PC-3 (cell line): ENCODE data around the gene PITPNM3. TPM values are rescaled to one million over a fixed set of nuclear protein-coding genes. Genes with fewer than 3 reads are reported as not detected.

ENCODE experiments used
- ATAC-seq: fragments of 200-7000 bp; cut with Tn5 transposase; 2 replicates; pipeline ENCODE4 v1.9.1; 2020; ENCODE audit warnings: mild to moderate bottlenecking, moderate library complexity
- BruUV-seq: library from RNA; stranded (reverse); fragments of 400-500 nt; replicated peaks from 2 replicates; lab custom pipeline; 2021; lab: Mats Ljungman, UMichigan
- CTCF ChIA-PET: fragments of 300-600 bp; sonication (Branson Sonifier 250); formaldehyde crosslinking; loops from one replicate; lab custom pipeline; 2022; ENCODE audit warnings: antibody characterized with exemption; lab: Charles Lee
- POLR2A ChIA-PET: fragments of 300-600 bp; sonication (Branson Sonifier 250); formaldehyde crosslinking; loops from one replicate; lab custom pipeline; 2022; ENCODE audit warnings: antibody characterized with exemption; ENCODE audit not compliant: unreplicated experiment; lab: Charles Lee
- DNase-seq: peaks from one replicate; pipeline ENCODE4 v3.0.0-alpha.2; 2015
- H2AFZ ChIP-seq: fragments of 300-600 bp; sonication (generic); 2 replicates; pipeline ENCODE4 v1.6.0; 2016; ENCODE audit warnings: antibody characterized with exemption, low read length
- H3F3A ChIP-seq: fragments of 300-600 bp; sonication (generic); one replicate; pipeline ENCODE4 v1.6.0; 2017; ENCODE audit warnings: antibody characterized with exemption, low read length, control low read depth, mild to moderate bottlenecking; ENCODE audit not compliant: unreplicated experiment
- H3K27ac ChIP-seq: fragments of 300-600 bp; sonication (generic); 2 replicates; pipeline ENCODE4 v1.5.1; 2016; ENCODE audit warnings: mild to moderate bottlenecking, low read length
- H3K27me3 ChIP-seq: fragments of 300-600 bp; sonication (generic); 2 replicates; pipeline ENCODE4 v1.6.1; 2016; ENCODE audit warnings: low read length, mixed read lengths
- H3K36me3 ChIP-seq: fragments of 300-600 bp; sonication (generic); 2 replicates; pipeline ENCODE4 v1.6.1; 2016; ENCODE audit warnings: low read depth, mixed run types, low read length, mixed read lengths
- H3K4me1 ChIP-seq: fragments of 300-600 bp; sonication (generic); 2 replicates; pipeline ENCODE4 v1.5.1; 2016; ENCODE audit warnings: low read length; ENCODE audit not compliant: insufficient read depth
- H3K4me2 ChIP-seq: fragments of 300-600 bp; sonication (generic); 2 replicates; pipeline ENCODE4 v1.6.0; 2016; ENCODE audit warnings: low read length
- H3K4me3 ChIP-seq: fragments of 300-600 bp; sonication (generic); 2 replicates; pipeline ENCODE4 v1.5.1; 2016; ENCODE audit warnings: mild to moderate bottlenecking, low read length, mixed read lengths
- H3K79me2 ChIP-seq: fragments of 300-600 bp; sonication (generic); 2 replicates; pipeline ENCODE4 v1.6.1; 2017; ENCODE audit warnings: low read length, mixed read lengths
- H3K9ac ChIP-seq: fragments of 300-600 bp; sonication (generic); 2 replicates; pipeline ENCODE4 v1.6.0; 2016; ENCODE audit warnings: mild to moderate bottlenecking, low read length
- H3K9me2 ChIP-seq: fragments of 300-600 bp; sonication (generic); replicated peaks from 2 replicates; pipeline ENCODE4 v1.6.1; 2016; ENCODE audit warnings: mixed run types, low read length, mixed read lengths
- H3K9me3 ChIP-seq: fragments of 300-600 bp; sonication (generic); 2 replicates; pipeline ENCODE4 v1.6.1; 2016; ENCODE audit warnings: low read length, mixed read lengths
- H4K20me1 ChIP-seq: fragments of 300-600 bp; sonication (generic); 2 replicates; pipeline ENCODE4 v1.6.1; 2016; ENCODE audit warnings: low read length, mixed read lengths
- EZH2 ChIP-seq: fragments of 300-600 bp; sonication (generic); IDR thresholded peaks from one replicate; pipeline ENCODE4 v1.6.1; 2017; ENCODE audit warnings: antibody characterized with exemption, mild to moderate bottlenecking, low read length; ENCODE audit not compliant: unreplicated experiment
- EZH2phosphoT487 ChIP-seq: fragments of 300-600 bp; sonication (generic); IDR thresholded peaks from 2 replicates; pipeline ENCODE4 v1.6.1; 2018; ENCODE audit warnings: mild to moderate bottlenecking, antibody characterized with exemption, low read length, borderline replicate concordance
- intact Hi-C: fragments of 100-400 bp; cut with micrococcal nuclease; formaldehyde crosslinking; loops from 2 replicates; pipeline ENCODE4 v1.9.0; 2023
- total RNA-seq: library from RNA; depleted of rRNA; stranded (reverse); fragments of >200 nt; gene quantifications from 2 replicates; pipeline ENCODE4 v1.2.3, GENCODE V29; 2014
- TF ChIP-seq, protein P1 (sequence below): fragments of 300-600 bp; sonication (generic); conservative IDR thresholded peaks from 2 replicates; pipeline ENCODE4 v1.5.1; 2017; ENCODE audit warnings: antibody characterized with exemption, low read depth, mild to moderate bottlenecking, low read length

The PITPNM3 gene
- total RNA-seq, 1 experiment from 2014 or later = 7.1 TPM

GRCh38 chr17:6567528-6568183 lies 11.3 kb upstream of the PITPNM3 start:
- Histone ChIP-seq H3K79me2 (no peaks in the 10 kb centered on the region), H3K27ac (no peak overlapping the region), H3K9me2 (no peaks in the 10 kb centered on the region), H3K4me3 (no peak overlapping the region), H3K27me3 (no peaks in the 10 kb centered on the region), H3K36me3 (no peaks in the 10 kb centered on the region), H3F3A (no peaks in the 10 kb centered on the region), H3K9me3 (no peaks in the 10 kb centered on the region), H2AFZ (no peak overlapping the region), H3K4me2 (no peak overlapping the region), H3K9ac (no peak overlapping the region), H3K4me1 (no peaks in the 10 kb centered on the region), H4K20me1 (no peaks in the 10 kb centered on the region)
- no peak for TF ChIP-seq EZH2phosphoT487
- TF ChIP-seq, protein P1, sequence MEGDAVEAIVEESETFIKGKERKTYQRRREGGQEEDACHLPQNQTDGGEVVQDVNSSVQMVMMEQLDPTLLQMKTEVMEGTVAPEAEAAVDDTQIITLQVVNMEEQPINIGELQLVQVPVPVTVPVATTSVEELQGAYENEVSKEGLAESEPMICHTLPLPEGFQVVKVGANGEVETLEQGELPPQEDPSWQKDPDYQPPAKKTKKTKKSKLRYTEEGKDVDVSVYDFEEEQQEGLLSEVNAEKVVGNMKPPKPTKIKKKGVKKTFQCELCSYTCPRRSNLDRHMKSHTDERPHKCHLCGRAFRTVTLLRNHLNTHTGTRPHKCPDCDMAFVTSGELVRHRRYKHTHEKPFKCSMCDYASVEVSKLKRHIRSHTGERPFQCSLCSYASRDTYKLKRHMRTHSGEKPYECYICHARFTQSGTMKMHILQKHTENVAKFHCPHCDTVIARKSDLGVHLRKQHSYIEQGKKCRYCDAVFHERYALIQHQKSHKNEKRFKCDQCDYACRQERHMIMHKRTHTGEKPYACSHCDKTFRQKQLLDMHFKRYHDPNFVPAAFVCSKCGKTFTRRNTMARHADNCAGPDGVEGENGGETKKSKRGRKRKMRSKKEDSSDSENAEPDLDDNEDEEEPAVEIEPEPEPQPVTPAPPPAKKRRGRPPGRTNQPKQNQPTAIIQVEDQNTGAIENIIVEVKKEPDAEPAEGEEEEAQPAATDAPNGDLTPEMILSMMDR = no peak
- no peak for TF ChIP-seq EZH2
- ATAC-seq (peak; percentile 31; the same call in 1 of the 2 replicates), DNase-seq (no peak)
- CTCF ChIA-PET = no interaction called here
- POLR2A ChIA-PET = no interaction called here
- BruUV-seq = no TSS peak
- intact Hi-C loops = no loop called here

- Histone ChIP-seq H3K9ac (no peak overlapping the region), H3K27me3 (no peaks in the 10 kb centered on the region), H3K9me3 (no peaks in the 10 kb centered on the region), H3K4me3 (no peak overlapping the region), H3K27ac (no peak overlapping the region), H3K9me2 (no peaks in the 10 kb centered on the region), H3K79me2 (no peaks in the 10 kb centered on the region), H3K36me3 (no peaks in the 10 kb centered on the region), H3K4me1 (no peaks in the 10 kb centered on the region), H2AFZ (no peak overlapping the region), H3F3A (no peaks in the 10 kb centered on the region), H3K4me2 (no peak overlapping the region), H4K20me1 (no peaks in the 10 kb centered on the region)
- intact Hi-C loops = no loop called here
- CTCF ChIA-PET = no interaction called here
- DNase-seq (no peak), ATAC-seq (no peak)
- TF ChIP-seq, protein P1 = no peak
- TF ChIP-seq EZH2phosphoT487 = no peak
- TF ChIP-seq EZH2 = no peak
- POLR2A ChIA-PET = no interaction called here
- BruUV-seq = no TSS peak
These were observed 5.1 kb upstream of the PITPNM3 start for GRCh38 chr17:6561446-6561845.

GRCh38 chr17:6560496-6560895 lies 4.1 kb upstream of the PITPNM3 start:
- DNase-seq (no peak), ATAC-seq (no peak)
- ChIA-PET POLR2A (no interaction called here), CTCF (no interaction called here)
- Histone ChIP-seq H3K27ac (no peak overlapping the region), H3K36me3 (no peaks in the 10 kb centered on the region), H3K4me1 (no peaks in the 10 kb centered on the region), H3K27me3 (no peaks in the 10 kb centered on the region), H3K9ac (no peak overlapping the region), H3F3A (no peaks in the 10 kb centered on the region), H3K4me2 (no peak overlapping the region), H3K9me3 (no peaks in the 10 kb centered on the region), H3K79me2 (no peaks in the 10 kb centered on the region), H4K20me1 (no peaks in the 10 kb centered on the region), H3K9me2 (no peaks in the 10 kb centered on the region), H2AFZ (no peak overlapping the region), H3K4me3 (no peak overlapping the region)
- intact Hi-C loops = no loop called here
- no peak for TF ChIP-seq EZH2phosphoT487
- TF ChIP-seq EZH2 = no peak
- TF ChIP-seq, protein P1 = no peak
- no TSS peak for BruUV-seq
